Activated CD8-positive, alpha-beta memory T cell treated with anti-CD3 and anti-CD28 coated beads, Interleukin-2, amount 50 U/mL, for 24 hours (primary cell): Measurements from ENCODE around the gene HSD11B1L.
A peak's percentile ranks its signal among the peaks of the same experiment; 100 is the strongest.

Experiments used
- DNase-seq: peaks from one replicate; pipeline ENCODE4 v3.0.0-alpha.2; 2020; ENCODE audit errors: extremely low read depth

HSD11B1L gene

GRCh38 chr19:5667751-5668271, 13.0 kb upstream of the HSD11B1L start:
- no peak for DNase-seq

- no peak for DNase-seq
Measured at GRCh38 chr19:5669212-5669611, 11.6 kb upstream of the HSD11B1L start.

- DNase-seq = no peak
Measured at GRCh38 chr19:5671600-5671999, 9.2 kb upstream of the HSD11B1L start.

- no peak for DNase-seq
Measured at GRCh38 chr19:5672708-5673459, 7.9 kb upstream of the HSD11B1L start.

GRCh38 chr19:5673752-5674151, 7.1 kb upstream of the HSD11B1L start:
- DNase-seq = no peak

GRCh38 chr19:5674714-5675113, 6.1 kb upstream of the HSD11B1L start:
- no peak for DNase-seq

GRCh38 chr19:5676105-5676771, 4.6 kb upstream of the HSD11B1L start:
- DNase-seq = no peak

GRCh38 chr19:5676772-5677105, 4.1 kb upstream of the HSD11B1L start:
- no peak for DNase-seq

GRCh38 chr19:5677136-5677535, 3.7 kb upstream of the HSD11B1L start:
- DNase-seq = no peak

- no peak for DNase-seq
Measured at GRCh38 chr19:5677580-5677979, 3.2 kb upstream of the HSD11B1L start.

GRCh38 chr19:5678071-5678718, 2.6 kb upstream of the HSD11B1L start:
- no peak for DNase-seq

- no peak for DNase-seq
Measured at GRCh38 chr19:5679289-5680083, 1.3 kb upstream of the HSD11B1L start.

- DNase-seq = no peak
Measured at GRCh38 chr19:5680084-5680436, 767 bp upstream of the HSD11B1L start.

- DNase-seq = no peak
Measured at GRCh38 chr19:5681391-5682106, 722 bp downstream of the HSD11B1L start.

GRCh38 chr19:5682107-5682482, 1.3 kb downstream of the HSD11B1L start:
- no peak for DNase-seq

- DNase-seq = no peak
Measured at GRCh38 chr19:5683177-5683886, 2.5 kb downstream of the HSD11B1L start.

GRCh38 chr19:5684694-5685430, 4.0 kb downstream of the HSD11B1L start:
- DNase-seq = no peak

GRCh38 chr19:5686326-5686646, 5.5 kb downstream of the HSD11B1L start:
- no peak for DNase-seq

- DNase-seq = peak; percentile 97
Measured at GRCh38 chr19:5686647-5687359, 6.0 kb downstream of the HSD11B1L start.
